ENCODE data around the gene KCND3.

DNA sequence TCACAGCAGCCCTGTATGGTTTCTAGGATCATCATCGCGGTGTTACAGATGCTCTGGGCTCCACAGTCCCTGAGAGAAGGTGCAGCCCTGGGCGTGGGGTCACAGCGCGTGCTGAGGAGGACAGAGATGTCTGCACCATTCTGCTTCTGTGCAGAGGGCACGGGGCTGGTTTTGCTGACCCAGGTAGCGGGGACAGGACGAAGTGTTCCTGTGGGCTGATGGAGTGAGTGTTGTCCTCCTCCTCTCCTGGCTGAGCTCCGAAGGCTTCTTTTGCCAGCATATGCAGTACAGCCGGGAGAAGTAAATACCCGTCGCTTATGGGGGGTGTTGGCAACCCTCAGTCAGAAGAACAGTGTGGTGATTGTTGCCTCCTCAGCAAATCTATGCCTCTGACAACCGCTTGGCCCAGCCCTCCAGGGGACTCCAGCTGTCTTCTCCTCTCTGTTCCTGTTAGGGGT is 132.2 kb downstream of the KCND3 start:
- no peak for TF ChIP-seq POLR2A (IDR thresholded peaks at IDR 0.05)
- TF ChIP-seq, protein P1, sequence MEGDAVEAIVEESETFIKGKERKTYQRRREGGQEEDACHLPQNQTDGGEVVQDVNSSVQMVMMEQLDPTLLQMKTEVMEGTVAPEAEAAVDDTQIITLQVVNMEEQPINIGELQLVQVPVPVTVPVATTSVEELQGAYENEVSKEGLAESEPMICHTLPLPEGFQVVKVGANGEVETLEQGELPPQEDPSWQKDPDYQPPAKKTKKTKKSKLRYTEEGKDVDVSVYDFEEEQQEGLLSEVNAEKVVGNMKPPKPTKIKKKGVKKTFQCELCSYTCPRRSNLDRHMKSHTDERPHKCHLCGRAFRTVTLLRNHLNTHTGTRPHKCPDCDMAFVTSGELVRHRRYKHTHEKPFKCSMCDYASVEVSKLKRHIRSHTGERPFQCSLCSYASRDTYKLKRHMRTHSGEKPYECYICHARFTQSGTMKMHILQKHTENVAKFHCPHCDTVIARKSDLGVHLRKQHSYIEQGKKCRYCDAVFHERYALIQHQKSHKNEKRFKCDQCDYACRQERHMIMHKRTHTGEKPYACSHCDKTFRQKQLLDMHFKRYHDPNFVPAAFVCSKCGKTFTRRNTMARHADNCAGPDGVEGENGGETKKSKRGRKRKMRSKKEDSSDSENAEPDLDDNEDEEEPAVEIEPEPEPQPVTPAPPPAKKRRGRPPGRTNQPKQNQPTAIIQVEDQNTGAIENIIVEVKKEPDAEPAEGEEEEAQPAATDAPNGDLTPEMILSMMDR (IDR thresholded peaks at IDR 0.05) = no peak

All from tibial nerve (tissue), 3 donors.